Measurements from ENCODE around the gene HBE1. TPM values are rescaled to one million over a fixed set of nuclear protein-coding genes. Genes with fewer than 3 reads are reported as not detected.

The HBE1 gene
- total RNA-seq, 1 donor, result not detected

- no peak for DNase-seq (ENCODE audit: insufficient read length, low spot score, missing footprints)
- no peak for TF ChIP-seq CTCF (IDR thresholded peaks at IDR 0.05; ENCODE audit: extremely low read depth, low read depth, low read length)
- Histone ChIP-seq H3K4me2 (ENCODE audit: insufficient read depth, low read length) (no peak overlapping the region), H3K4me3 (ENCODE audit: insufficient read depth, low read length) (no peak overlapping the region), H4K20me1 (ENCODE audit: insufficient read depth, low read length) (no peaks in the 10 kb centered on the region), H3K36me3 (ENCODE audit: insufficient read depth, low read length) (no peaks in the 10 kb centered on the region), H2AFZ (ENCODE audit: low read length) (no peak overlapping the region), H3K4me1 (ENCODE audit: insufficient read depth, low read length) (peaks cover 10% of the 10 kb centered on the region), H3K27me3 (ENCODE audit: insufficient read depth, low read length) (no peaks in the 10 kb centered on the region), H3K9me3 (ENCODE audit: low read depth, low read length) (no peaks in the 10 kb centered on the region), H3K27ac (ENCODE audit: low read depth, low read length) (no peak overlapping the region), H3K79me2 (ENCODE audit: insufficient read depth, low read length) (no peaks in the 10 kb centered on the region)
These were observed 37.7 kb upstream of the HBE1 start for GRCh38 chr11:5307256-5308019.

GRCh38 chr11:5304046-5304445 lies 34.3 kb upstream of the HBE1 start:
- H3K4me3 ChIP-seq (ENCODE audit: insufficient read depth, low read length), result no peak overlapping the region
- H3K4me1 ChIP-seq (ENCODE audit: insufficient read depth, low read length), result peaks cover 15% of the 10 kb centered on the region
- no peak overlapping the region for H3K4me2 ChIP-seq (ENCODE audit: insufficient read depth, low read length)
- no peaks in the 10 kb centered on the region for H3K36me3 ChIP-seq (ENCODE audit: insufficient read depth, low read length)
- no peaks in the 10 kb centered on the region for H3K9me3 ChIP-seq (ENCODE audit: low read depth, low read length)
- no peaks in the 10 kb centered on the region for H4K20me1 ChIP-seq (ENCODE audit: insufficient read depth, low read length)
- peak; percentile 84 for DNase-seq (ENCODE audit: insufficient read length, low spot score, missing footprints)
- no peaks in the 10 kb centered on the region for H3K27me3 ChIP-seq (ENCODE audit: insufficient read depth, low read length)
- no peaks in the 10 kb centered on the region for H3K79me2 ChIP-seq (ENCODE audit: insufficient read depth, low read length)
- no peak for TF ChIP-seq CTCF (IDR thresholded peaks at IDR 0.05; ENCODE audit: extremely low read depth, low read depth, low read length)
- peak overlapping the region; percentile 53 for H2AFZ ChIP-seq (ENCODE audit: low read length)
- no peak overlapping the region for H3K27ac ChIP-seq (ENCODE audit: low read depth, low read length)

- no peaks in the 10 kb centered on the region for H3K36me3 ChIP-seq (ENCODE audit: insufficient read depth, low read length)
- no peaks in the 10 kb centered on the region for H3K79me2 ChIP-seq (ENCODE audit: insufficient read depth, low read length)
- no peaks in the 10 kb centered on the region for H3K9me3 ChIP-seq (ENCODE audit: low read depth, low read length)
- H3K27me3 ChIP-seq (ENCODE audit: insufficient read depth, low read length), result no peaks in the 10 kb centered on the region
- no peak overlapping the region for H2AFZ ChIP-seq (ENCODE audit: low read length)
- H3K4me1 ChIP-seq (ENCODE audit: insufficient read depth, low read length), result peaks cover 15% of the 10 kb centered on the region
- no peaks in the 10 kb centered on the region for H4K20me1 ChIP-seq (ENCODE audit: insufficient read depth, low read length)
- TF ChIP-seq CTCF (IDR thresholded peaks at IDR 0.05; ENCODE audit: extremely low read depth, low read depth, low read length), result no peak
- DNase-seq (ENCODE audit: insufficient read length, low spot score, missing footprints), result no peak
- H3K4me2 ChIP-seq (ENCODE audit: insufficient read depth, low read length), result no peak overlapping the region
- H3K4me3 ChIP-seq (ENCODE audit: insufficient read depth, low read length), result no peak overlapping the region
- H3K27ac ChIP-seq (ENCODE audit: low read depth, low read length), result no peak overlapping the region
These were observed 33.9 kb upstream of the HBE1 start for GRCh38 chr11:5303626-5304025.

GRCh38 chr11:5301846-5302245 lies 32.1 kb upstream of the HBE1 start, which contains the start of gene OR51B4:
OR51B4 (minus strand) TSS chr11:5301946; CDS start chr11:5301946, 0 bp downstream.
- Histone ChIP-seq H3K79me2 (ENCODE audit: insufficient read depth, low read length) (no peaks in the 10 kb centered on the region), H2AFZ (ENCODE audit: low read length) (no peak within 1 kb of the TSS), H3K27ac (ENCODE audit: low read depth, low read length) (no peak within 1 kb of the TSS), H3K9me3 (ENCODE audit: low read depth, low read length) (no peaks in the 10 kb centered on the region), H3K4me3 (ENCODE audit: insufficient read depth, low read length) (no peak within 1 kb of the TSS), H3K4me1 (ENCODE audit: insufficient read depth, low read length) (peaks cover 20% of the 10 kb centered on the region), H3K36me3 (ENCODE audit: insufficient read depth, low read length) (no peaks in the 10 kb centered on the region), H3K4me2 (ENCODE audit: insufficient read depth, low read length) (no peak within 1 kb of the TSS), H3K27me3 (ENCODE audit: insufficient read depth, low read length) (no peaks in the 10 kb centered on the region), H4K20me1 (ENCODE audit: insufficient read depth, low read length) (no peaks in the 10 kb centered on the region)
- TF ChIP-seq CTCF (IDR thresholded peaks at IDR 0.05; ENCODE audit: extremely low read depth, low read depth, low read length), result no peak
- DNase-seq (ENCODE audit: insufficient read length, low spot score, missing footprints), result no peak
